Activated CD8-positive, alpha-beta memory T cell treated with anti-CD3 and anti-CD28 coated beads for 1 hour (primary cell): Measurements from ENCODE around the gene COX6A2.
"Not testable (repeated sequence)": the region's sequence is repeated elsewhere in the genome, so short reads cannot be mapped to it uniquely, and the experiment has no call there.

Experiments
- DNase-seq, 2 donors: peaks; one replicate each; pipeline ENCODE4 v3.0.0-alpha.2; 2020; ENCODE audit warnings: low read depth in 1 of 2; ENCODE audit errors: extremely low read depth in 1 of 2

COX6A2 gene

DNA sequence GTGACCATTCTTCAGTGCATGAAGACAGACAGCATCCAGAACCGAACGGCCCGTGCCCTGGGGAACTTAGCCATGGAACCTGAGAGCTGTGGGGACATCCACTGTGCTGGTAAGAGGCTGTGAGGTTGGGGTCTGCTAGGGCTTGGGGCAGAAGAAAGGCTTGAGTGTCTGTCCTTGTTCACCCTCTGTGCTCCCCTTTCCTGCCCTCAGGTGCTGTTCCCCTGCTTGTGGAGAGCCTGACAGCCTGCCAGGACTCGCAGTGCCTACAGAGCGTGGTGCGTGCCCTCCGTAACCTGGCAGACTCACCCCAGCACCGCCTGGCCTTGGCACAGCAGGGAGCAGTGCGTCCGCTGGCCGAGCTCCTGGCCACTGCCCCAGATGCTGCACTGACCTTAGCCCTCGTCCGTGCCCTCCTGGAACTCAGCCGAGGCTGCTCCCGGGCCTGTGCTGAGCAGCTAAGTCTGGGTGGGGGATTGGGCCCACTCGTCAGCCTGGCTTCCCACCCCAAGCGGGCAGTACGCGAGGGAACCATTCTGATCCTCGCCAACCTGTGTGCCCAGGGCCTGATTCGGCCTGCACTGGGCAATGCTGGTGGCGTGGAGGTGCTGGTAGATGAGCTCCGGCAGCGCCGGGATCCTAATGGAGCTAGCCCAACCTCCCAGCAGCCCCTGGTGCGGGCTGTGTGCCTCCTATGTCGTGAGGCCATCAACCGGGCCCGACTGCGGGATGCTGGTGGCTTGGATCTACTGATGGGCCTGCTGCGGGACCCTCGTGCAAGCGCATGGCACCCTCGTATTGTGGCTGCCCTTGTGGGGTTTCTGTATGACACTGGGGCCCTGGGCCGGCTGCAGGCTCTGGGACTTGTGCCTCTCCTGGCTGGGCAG lies 34.0 kb upstream of the COX6A2 start:
- no peak for DNase-seq

DNA sequence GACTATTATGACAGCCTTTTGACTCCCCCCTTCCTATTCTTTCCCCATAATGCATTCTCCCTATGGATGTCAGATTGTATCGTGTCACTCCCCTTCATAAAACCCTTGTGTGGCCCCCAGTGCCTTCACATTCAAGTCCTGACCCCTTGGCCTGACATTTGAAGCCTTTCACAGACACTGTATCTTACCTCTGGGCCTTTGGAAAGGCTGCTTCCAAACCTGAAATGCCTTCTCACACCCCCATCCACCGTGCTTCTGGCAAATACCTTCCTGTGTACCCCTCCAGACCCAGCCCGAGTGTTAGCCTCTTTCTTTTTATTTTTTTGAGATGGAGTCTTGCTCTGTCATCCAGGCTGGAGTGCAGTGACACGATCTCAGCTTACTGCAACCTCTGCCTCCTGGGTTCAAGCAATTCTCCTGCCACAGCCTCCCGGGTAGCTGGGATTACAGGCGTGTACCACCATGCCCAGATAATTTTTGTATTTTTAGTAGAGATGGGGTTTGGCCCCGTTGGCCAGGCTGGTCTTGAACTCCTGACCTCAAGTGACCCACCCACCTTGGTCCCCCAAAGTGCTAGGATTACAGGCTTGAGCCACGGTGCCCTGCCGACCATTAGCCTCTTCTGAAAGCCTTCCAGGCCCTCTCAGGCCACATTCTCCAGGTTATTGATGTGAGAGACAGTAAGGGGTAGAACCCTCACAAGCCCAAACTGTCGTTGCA lies 33.2 kb upstream of the COX6A2 start:
- DNase-seq = no peak

DNA sequence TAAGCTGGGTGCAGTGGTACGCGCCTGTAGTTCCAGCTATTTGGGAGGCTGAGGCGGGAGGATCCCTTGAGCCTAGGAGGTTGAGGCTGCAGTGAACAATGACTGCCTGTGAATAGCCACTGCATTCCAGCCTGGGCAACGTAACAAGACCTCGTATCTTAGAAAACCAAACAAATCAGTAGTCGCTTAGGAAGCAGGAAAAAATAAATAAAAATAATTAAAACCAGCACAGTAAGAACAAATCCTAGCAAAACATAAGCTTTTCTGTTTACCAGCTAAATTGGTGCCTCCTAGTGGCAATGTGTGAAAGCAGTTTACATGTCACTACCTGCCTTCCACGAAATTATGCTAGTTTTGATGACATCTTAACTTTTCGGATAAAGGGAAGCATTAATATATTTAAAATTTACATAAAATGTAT lies 32.4 kb upstream of the COX6A2 start:
- DNase-seq = no peak

DNA sequence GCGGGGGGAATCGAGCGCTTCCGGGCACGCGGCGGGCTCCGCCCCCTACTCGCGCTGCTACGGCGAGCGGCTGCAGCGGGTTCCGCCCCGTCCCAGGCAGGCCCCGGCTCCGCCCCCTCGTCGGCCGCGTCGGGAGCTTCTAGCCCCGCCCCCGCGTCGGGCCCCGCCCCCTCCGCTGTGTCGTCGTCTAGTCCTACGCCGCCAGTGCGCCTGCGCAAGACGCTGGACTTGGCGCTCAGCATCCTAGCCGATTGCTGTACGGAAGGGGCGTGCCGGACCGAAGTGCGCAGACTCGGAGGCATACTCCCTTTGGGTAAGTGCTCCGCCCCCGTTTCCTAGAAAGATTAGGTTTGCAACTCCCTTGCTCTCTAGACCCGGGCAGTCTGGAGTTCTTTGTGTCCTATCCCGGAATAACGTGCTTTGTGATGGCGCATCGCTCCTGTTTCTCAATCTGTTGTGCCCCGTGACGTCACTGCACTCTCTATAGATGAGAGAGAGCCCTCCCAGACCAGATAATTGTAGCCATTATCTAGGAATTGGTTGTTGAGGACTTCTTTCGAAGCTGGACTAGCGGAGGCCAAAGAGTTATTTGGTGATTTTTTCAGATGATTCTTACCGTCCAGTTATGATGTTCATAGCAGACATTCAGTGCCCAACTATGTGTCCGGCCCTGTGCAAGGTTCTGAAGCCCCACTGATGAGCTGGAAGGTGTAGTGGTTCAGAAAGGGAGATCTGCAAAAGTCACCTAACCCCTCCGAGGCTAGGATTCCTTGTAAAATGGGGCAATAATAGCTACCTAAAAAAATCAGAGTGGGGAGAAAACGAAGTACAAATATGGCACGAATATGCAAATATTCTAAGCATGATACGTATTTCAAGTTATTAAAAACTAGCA lies 31.8 kb upstream of the COX6A2 start:
- peak; percentile 100 for DNase-seq

DNA sequence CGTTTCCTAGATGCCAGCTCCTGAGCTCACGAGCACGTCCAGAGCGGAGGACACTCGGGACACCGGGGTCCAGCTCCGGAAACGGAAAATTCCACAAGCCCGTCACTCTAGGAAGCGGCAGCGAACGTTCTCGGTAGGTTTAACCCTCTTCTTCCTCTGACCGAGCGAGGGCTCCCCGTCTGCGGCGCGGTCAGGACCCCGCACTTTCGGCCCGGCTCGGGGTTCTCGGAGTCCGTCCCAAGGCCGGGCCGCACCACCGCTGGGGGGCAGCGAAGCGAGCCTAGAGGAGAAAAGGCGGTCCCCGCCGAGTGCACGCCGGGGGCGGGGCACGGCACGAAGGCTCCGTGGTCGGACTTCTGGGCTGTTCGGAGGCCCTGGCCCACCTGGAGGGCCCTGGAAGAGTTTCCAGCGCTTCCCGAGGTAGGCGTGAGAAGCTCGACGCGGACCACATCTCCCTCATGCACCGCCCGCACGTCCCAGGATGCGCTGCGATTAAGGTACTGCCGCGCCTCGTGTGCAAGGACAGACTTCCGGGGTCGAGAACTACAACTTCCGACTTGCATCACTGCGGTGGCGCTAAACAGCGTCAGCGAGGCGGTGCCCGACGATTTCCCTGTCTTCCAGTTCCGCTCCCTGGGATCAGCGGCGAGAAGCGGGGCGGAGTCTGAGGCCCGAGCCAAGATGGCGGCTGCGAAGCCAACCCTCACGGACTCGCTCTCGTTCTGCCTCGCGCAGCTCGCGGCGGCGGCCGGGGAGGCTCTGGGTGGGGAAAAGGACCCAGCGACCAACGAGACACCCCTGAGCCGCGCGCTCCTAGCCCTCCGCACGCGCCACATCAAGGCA lies 30.9 kb upstream of the COX6A2 start, which contains the start of gene ARMC5:
Gene ARMC5 (plus strand): TSS at position 658 of the 843 bp plus-strand sequence. CDS start 24 bp downstream, at position 682.
- DNase-seq = peak; percentile 90 to 97

DNA sequence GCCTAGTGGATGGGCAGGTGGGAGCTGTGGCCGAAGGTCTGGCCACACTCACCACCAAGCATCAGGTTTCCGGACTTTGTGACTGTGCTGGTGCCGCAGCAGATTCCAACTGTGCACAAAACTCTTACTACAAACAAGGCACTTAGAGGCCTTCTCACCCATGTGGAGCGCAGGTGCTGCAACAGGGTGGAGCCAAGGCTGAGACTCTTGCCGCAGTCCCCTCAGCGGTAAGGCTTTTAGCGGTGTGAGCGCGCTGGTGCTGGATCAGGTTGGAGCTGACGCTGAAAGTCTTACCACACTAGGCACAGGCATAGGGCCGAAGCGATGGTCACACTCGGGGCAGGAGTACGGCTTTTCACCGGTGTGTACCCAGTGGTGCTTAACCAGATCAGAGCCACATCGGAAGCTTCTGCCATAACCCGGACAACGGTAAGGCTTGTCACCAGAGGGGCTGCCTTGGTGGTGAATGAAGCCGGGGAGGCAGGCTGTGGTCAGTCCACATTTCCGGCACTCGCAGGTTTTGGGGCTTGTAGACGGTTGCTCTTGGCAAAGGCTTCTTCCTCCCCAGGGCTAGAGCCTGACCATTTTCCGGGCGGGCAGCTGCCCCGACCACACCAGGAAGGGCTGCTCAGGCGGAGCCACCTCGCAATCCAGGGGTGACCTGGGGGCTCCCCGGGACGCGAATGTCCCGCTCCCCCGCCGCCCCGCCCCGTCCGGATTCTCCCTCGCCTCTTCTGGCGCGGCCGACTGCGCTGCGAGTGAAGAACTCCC lies 30.1 kb upstream of the COX6A2 start:
- DNase-seq = peak in 1 of 2 donors; percentile 28

DNA sequence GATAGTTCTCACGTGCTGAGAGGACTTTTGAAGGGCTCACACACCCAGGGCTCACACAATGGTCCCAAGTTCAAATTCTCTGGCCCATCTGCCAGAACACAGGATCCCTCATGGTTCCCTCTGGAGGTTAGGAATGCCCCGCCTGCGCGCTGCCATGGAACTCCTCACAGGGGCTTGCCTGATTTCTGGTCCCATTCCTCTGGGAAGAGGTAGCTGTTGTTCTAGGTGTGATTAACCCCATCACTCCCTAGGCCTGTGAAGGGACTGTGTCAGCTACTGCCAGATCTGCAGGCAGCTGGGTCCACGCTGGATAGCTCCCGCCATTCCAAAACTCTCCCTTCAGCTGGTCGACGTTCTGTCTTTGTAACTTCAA lies 28.8 kb upstream of the COX6A2 start:
- DNase-seq = no peak

DNA sequence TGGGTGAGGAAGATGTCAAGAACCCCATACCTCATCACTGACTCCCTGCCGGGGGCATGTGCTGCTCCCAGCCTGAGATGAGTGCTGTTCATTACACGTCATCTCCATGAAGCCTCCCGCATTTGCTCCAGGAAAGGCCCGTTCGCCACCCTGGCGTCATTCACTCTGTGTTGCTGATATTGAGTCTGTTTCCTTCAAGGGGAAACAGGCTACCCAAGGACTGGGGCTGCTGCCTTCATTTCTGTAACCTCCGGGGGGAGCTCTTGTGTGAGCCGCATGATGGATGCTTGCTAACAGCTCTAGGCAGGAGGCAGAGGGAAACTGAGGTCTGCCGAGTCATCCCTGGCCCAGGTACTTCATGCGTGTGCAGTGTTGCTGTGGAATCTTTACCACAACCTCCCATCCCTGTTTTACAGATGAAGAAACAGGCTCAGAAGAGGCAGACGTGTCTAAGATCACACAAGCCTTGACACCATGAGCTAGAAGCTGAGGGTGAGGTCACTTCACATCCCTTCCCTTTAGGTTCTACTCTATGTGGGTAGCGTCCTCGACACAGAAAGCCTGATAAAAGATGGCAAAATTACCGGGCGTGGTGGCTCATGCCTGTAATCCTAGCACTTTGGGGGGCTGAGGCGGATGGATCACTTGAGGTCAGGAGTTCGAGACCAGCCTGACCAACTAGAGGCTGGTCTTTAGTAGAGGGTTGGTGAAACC lies 27.6 kb upstream of the COX6A2 start:
- DNase-seq = no peak

DNA sequence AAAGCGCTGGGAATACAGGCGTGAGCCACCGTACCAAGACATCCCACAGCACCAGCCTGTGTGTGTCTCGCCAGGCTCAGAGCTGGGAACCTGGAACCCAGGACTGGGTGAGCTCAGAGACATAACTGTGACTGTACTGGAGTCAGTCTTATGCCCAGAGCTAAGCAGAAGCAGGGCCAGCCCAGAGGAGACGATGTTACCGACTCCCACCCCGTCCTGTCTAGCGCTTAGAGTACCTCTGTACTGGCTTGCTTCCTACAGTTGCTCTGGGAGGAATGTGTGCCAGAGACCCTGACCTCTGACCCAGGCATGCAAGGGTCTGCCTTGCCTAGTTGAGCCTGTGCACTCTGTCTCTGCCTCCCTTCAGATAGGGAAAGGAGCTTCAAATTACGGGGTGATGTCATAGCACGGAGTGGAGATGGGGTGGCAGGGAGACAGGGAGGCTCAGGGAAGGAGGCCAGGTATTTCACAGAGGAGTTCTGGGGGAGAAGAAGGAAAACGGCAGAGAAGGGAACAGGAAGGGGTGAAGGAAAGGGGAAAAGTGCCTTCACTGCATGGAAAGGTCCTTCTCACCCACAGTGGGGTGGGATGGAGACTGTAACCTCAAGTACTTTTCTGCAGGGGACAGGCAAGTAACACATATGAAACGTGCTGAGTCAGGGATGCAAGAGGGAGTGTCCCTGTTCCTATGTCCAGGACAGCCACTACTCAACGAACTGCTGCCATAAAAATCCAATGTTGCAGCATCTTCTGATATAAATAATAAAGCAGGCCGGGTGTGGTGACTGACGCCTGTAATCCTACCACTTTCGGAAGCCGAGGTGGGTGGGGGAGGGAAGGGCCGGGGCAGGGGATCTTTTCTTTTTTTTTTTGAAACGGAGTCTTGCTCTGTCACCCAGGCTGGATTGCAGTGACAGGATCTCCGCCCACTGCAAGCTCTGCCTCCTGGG lies 25.4 kb upstream of the COX6A2 start:
- no peak for DNase-seq

DNA sequence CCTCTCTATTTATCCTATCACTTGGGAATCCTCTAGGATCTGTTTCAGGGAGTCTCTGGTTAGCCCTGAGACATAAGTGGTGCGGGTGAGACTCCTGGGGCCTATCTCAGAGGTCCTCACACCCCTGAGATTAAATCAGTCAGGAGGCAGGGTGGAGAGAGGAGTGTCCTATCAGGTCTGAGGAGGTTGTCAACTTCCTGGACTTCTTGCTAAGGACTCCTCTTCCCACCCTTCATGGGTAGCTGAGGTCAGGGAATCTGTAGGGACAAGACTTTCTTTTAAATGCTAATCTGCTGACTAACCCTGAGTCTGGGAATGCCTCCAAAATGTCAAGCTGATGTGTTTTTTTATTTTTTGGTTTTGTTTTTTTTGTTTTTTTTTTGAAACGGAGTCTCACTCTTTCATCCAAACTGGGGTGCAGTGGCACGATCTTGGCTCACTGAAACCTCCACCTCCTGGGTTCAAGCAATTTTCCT lies 24.5 kb upstream of the COX6A2 start:
- no peak for DNase-seq

DNA sequence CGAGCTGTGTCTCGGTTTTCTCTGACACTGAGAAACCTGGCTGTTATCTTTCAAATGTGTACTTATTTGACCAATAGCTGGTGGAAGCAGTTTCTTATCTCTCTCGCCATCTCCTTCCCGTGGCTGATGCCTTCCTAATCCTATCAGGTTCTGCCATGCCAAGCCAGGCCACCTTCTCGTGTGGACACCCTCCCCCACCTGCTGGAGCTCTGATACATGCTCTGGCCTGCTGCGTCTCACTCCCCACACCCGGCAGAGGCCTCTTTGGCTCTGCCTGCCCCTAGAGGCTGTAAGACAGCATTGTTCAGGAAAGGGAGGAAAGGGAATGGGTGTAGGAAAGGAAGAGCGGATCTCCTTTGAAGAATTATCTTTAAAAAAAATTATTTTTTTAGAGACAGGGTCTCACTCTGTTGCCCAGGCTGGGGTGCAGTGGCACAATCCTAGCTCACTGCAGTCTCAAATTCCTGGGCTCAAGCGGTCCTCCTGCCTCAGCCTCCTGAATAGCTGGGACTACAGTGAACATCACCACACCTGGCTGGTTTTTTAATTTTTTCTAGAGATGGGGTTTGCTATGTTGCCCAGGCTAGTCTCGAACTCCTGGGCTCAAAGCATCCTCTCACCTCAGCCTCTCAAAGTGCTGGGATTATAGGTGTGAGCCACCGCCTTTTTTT lies 23.7 kb upstream of the COX6A2 start:
- DNase-seq = no peak

DNA sequence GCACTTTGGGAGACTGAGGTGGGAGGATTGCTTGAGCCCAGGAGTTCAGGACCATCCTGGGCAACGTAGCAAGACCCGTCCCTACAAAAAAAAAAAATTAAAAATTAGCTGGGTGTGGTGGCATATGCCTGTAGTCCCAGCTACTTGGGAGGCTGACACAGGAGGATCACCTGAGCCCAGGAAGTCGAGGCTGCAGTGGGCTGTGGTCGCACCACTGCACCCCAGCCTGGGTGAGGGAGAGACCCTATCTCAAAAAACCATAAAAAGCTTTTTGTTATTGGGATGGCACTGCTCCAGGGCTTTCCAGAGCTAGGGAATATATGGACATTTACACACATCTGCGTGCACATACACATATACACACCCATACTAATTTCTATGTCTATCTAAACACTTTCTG lies 23.0 kb upstream of the COX6A2 start:
- DNase-seq = no peak

DNA sequence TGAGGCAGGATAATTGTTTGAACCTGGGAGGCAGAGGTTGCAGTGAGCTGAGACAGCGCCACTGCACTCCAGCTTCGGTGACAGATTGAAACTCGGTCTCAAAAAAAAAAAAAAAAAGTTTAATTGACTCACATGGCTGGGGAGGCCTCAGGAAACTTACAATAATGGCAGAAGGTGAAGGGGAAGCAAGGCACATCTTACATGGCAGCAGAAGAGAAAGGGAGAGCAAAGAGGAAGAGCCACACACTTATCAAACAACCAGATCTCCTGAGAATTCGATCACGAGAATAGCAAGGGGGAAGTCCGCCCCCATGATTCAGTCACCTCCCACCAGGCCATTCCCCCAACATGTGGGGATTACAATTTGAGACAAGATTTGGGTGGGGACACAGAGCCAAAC lies 17.8 kb upstream of the COX6A2 start:
- DNase-seq = not testable (repeated sequence)

DNA sequence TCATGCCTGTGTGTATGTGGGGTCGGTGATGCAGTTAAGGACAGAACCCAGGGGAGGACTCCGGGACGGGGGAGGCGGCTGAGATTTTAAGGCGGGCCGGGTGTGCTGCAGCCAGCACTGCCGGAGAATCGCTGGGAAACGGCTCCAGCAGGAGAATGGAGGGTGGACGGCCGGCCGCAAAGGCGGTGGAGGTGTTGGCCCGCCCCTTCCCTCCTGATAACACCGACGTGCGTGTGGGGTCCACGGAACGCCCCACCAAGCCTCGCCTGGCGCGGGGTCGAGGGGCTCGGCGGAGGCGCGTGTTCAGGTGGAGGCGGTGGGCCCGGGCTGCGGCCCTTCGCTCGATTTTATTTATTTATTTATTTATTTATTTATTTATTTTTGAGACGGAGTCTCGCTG lies 13.8 kb upstream of the COX6A2 start:
- DNase-seq = no peak

DNA sequence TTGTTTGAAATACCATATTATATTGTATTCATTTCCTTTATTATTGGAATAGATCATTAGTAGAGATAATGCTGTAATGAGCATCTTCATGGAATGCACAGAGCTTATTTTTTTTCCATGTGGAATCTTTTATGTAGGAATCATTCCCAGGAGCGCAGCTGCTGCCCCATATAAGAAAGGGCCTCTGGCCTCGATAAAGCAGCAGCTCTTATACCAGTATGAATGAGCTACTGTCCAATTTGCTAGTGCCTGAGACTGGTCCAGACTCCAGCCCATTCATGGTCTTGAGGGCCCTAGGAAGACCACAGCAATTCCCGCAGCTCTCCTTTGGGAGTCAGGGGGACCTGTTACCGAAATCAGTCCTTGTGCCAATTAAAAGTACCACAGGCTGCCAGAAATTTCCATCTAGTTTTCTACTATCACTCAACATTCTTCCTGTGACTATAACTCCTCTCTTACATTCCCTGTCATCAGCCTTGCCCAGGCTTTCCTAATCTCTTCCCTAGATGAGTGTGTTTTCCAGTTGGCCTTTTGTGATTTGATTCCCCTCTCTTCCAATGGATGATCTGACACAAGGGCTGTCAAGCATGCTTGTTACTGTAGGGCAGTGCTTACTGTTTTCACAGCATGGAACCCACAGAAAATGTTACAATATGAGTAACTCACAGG lies 12.5 kb upstream of the COX6A2 start:
- no peak for DNase-seq

DNA sequence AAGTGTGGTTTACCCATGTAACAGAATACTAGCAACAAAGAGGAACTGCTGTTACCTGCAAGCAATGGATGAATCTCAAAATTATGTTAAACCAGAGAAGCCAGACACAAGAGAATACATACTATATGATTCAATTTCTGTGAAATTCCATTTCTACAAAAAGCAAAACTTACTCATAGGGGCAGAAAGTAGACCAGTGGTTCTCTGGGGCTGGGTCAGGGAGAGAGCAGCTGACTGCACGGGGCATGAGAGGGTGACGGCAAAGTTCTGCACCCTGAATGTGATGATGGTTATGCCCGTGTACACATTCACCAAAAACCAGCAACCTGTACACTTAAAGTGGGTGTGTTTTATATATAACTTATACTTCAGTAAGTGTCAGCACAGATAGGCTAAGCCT lies 11.4 kb upstream of the COX6A2 start:
- no peak for DNase-seq
